GM12878 (cell line): ENCODE measurements around the gene NELFB.

Source experiments
- IRF5 ChIP-seq: fragments of 450-650 bp; IDR thresholded peaks from 2 replicates; pipeline ENCODE4 v1.6.1; 2017; ENCODE audit warnings: borderline replicate concordance
- NRF1 ChIP-seq: conservative IDR thresholded peaks from 2 replicates; pipeline ENCODE4 v1.6.1; 2011; ENCODE audit warnings: mild to moderate bottlenecking, low read depth, low read length, improper control_type of control experiment
- POLR2A ChIP-seq: IDR thresholded peaks from 2 replicates; pipeline ENCODE4 v1.6.1; 2011; ENCODE audit warnings: low read depth, mild to moderate bottlenecking, low read length
- TAF1 ChIP-seq: IDR thresholded peaks from 2 replicates; pipeline ENCODE4 v1.6.1; 2011; ENCODE audit warnings: mild to moderate bottlenecking, low read depth, low read length, borderline replicate concordance
- TF ChIP-seq, protein P1 (sequence below), 3 experiments: IDR thresholded peaks in 2 of 3; conservative IDR thresholded peaks in 1 of 3; 2 replicates each; pipeline ENCODE4 v1.5.1; 2011; ENCODE audit warnings: low read depth in 3 of 3, low read length in 3 of 3, mild to moderate bottlenecking in 3 of 3, control low read depth in 2 of 3, moderate library complexity in 2 of 3, inconsistent platforms in 1 of 3, mixed read lengths in 1 of 3; ENCODE audit not compliant: control insufficient read depth in 2 of 3, insufficient read depth in 1 of 3; ENCODE audit errors: extremely low read depth in 1 of 3

- no peak for TF ChIP-seq NRF1
- TF ChIP-seq, protein P1, sequence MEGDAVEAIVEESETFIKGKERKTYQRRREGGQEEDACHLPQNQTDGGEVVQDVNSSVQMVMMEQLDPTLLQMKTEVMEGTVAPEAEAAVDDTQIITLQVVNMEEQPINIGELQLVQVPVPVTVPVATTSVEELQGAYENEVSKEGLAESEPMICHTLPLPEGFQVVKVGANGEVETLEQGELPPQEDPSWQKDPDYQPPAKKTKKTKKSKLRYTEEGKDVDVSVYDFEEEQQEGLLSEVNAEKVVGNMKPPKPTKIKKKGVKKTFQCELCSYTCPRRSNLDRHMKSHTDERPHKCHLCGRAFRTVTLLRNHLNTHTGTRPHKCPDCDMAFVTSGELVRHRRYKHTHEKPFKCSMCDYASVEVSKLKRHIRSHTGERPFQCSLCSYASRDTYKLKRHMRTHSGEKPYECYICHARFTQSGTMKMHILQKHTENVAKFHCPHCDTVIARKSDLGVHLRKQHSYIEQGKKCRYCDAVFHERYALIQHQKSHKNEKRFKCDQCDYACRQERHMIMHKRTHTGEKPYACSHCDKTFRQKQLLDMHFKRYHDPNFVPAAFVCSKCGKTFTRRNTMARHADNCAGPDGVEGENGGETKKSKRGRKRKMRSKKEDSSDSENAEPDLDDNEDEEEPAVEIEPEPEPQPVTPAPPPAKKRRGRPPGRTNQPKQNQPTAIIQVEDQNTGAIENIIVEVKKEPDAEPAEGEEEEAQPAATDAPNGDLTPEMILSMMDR (IDR thresholded peaks at IDR 0.05 in 2 of 3, conservative IDR thresholded peaks at IDR 0.05 in 1 of 3; ENCODE audit: control insufficient read depth in 2 of 3, extremely low read depth in 1 of 3, insufficient read depth in 1 of 3, low read depth in 3 of 3, low read length in 3 of 3) = no peak
- no peak for TF ChIP-seq POLR2A
- TF ChIP-seq IRF5 = no peak
- TF ChIP-seq TAF1 = no peak
These were observed 10.4 kb upstream of the NELFB start for GRCh38 chr9:137244486-137245449.
